NCI-H2227 treated with DMSO at 0.1 percent for 48 hours (cell line): ENCODE data around the gene ATP8B2.
"Not testable (repeated sequence)": the region's sequence is repeated elsewhere in the genome, so short reads cannot be mapped to it uniquely, and the experiment has no call there.

Source experiments
- DNase-seq: peaks from one replicate; lab custom pipeline; 2025; lab: John Stamatoyannopoulos, UW

Gene ATP8B2

DNA sequence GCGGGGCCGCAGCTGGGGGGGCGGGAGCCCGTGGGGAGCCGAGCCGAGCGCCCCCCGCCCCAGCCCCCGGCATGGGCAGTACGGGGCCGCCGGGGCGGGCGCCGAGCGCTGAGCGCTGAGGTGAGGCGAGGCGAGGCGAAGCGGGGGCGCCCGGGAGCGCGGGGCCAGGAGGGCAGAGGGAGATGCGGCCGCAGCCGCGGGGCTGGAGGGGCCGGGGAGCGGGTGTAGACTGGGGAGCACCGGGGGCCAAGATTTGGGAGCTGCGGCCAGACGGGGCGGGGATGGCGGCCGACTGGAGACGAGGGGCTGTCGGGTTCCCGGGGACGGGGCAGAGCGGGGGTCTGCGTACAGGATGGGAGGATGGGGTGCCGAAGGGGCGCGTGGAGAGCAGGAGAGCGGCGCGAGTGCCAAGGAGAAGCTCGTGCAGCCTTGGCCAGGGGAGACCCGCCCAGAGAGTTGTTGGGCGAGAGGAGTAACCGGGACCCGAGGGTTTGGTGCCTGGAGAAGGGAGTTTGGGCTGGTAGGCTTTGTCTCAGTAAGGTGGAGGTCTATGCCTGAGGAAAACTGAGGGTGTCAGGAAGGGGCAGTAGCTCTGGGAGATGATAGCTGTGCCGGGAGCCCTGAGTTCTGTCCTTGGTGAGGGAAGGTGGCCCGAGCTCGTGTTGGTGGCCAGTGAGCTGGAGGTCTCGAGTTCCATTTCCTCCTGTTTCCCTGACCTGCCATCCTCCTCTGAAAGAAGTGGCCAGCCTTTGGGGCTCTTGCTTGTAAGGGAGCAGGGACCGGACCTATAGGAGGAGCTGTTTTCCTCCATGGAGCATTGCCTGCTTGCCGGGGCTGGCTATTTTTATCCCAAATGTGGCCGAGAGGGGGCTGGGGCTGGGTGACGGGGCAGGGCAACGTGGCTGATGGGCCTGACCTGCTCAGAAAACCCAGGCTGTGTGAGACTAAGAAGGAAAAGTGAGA, 539 bp downstream of the ATP8B2 start:
- DNase-seq: peak; percentile 30

- DNase-seq: no peak
Observed at GRCh38 chr1:154326546-154327465, 1.5 kb downstream of the ATP8B2 start.

DNA sequence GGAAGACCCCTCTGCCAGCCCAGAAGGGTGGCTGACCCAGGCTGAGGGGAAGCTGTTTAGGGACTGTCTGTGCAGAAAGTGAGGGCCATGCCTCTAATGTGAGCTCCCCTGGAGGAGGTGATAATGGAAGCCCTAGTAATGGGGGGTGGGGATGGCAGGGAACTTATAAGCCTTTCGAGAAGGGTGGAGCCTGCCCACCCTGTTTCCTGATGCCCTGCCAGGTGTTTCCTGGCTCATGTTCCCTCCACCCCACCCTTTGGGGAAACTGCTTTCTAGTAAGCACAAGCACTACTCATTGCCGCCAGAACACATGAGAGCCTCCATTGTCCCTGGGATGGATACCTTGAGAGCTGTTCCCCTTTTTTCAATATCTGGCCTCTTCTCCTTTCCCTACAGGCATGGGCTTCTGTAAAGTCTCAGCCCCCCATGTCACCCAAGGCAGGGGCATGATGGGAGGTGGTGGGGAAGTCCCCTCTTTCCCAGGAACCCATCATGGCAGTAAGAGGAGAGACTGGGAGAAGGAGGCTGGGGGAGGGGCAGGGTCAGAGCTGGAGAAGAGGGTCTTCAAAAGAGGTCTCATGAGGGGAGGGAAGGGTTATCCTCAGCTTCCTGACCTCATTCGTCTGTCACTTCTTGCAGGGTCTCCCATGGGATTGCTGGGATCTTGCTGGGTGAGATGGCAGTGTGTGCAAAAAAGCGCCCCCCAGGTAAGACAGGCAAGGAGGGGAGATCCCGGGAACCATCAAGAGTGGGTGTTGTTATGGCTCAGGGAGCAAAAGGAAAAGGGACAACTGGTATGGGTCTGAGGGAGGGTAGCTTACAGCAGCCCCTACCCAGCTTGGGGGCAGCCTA, 2.4 kb downstream of the ATP8B2 start:
- no peak for DNase-seq

DNA sequence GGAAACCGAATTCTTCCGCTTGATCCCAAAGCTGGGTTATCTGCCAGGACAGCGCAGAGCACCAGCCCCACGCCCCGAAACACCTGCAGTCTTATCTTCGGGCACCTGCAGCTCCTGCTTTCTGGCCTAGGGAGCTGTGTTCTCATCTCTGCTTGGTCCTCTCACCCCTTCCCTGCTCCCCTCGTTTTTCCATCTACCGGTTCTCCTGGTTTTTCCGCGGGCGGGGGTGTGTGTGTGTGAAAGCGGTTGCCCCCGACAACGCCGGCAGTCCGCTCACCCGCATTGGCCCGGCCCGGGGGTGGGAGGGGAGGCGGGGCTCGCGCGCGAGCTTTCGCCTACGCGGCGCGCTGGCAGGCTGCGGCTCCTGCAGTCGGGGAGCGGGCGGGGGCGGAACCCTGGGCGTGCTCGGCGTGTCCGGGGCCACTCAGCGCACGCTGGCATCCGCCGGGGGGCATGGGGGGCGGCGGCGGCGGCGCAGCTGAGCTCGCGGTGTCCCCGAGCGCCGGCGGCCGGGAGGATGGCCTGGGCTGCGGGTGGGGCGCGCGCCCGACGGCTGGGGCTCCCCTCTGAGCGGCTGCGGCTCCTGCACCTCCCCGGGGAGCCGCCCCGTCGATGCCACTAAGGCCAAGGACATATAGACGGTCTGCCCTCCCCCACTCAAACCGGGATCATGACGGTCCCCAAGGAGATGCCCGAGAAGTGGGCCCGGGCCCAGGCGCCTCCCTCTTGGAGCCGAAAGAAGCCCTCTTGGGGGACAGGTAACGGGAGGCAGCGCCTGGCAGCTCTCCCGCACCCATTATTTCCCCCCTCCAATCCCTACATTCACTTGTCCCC, 3.2 kb downstream of the ATP8B2 start:
- peak; percentile 53 for DNase-seq

DNA sequence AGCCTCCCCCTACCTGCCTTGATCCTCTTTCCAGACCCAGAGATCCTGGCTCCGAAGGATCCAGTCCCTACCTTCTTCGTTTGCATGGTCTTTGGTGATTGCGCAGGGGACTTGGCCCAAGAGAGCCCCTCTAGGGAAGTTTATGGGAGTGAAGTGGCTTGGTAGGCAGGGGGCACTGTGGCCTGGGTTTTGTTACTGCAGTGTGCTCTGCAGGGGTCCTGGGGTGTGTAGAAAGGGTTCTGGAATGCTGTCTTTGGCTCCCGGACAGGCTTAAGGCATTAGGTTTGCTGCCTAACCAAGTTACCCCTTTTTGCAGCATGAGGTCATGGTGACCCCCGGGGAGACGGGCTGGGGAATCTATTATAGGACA, 3.8 kb downstream of the ATP8B2 start:
- no peak for DNase-seq

DNA sequence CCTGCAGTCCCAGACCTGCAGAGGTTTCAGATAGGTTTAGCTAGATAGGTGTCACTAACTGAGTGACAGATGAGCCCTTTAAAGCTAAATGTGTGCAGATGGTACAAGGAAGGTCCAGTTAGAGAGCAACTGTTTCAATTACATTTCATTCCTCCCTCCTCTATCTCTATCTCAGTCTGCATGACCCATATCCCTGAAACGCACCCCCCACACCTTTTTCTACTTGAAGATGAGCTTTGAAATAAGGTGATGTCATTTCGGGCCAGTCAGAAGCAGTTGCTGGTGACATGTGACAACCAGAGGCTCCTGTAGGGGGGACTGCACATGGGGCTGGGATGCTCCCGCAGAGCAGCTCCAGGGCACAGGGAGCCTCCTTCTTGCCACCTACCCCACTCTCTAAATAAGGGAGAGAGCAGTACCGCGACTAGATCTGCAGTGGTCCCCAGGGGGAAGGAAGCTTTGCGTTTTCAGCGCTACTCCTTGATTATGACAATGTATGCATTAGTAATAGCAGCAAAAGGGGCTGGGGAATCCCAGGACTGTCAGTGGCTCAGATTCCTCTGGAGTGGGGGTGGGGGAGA, 4.3 kb downstream of the ATP8B2 start:
- DNase-seq: peak; percentile 22

- no peak for DNase-seq
Observed at GRCh38 chr1:154330669-154331068, 5.3 kb downstream of the ATP8B2 start.

GRCh38 chr1:154334079-154335024, 9.0 kb downstream of the ATP8B2 start:
- DNase-seq: no peak

DNA sequence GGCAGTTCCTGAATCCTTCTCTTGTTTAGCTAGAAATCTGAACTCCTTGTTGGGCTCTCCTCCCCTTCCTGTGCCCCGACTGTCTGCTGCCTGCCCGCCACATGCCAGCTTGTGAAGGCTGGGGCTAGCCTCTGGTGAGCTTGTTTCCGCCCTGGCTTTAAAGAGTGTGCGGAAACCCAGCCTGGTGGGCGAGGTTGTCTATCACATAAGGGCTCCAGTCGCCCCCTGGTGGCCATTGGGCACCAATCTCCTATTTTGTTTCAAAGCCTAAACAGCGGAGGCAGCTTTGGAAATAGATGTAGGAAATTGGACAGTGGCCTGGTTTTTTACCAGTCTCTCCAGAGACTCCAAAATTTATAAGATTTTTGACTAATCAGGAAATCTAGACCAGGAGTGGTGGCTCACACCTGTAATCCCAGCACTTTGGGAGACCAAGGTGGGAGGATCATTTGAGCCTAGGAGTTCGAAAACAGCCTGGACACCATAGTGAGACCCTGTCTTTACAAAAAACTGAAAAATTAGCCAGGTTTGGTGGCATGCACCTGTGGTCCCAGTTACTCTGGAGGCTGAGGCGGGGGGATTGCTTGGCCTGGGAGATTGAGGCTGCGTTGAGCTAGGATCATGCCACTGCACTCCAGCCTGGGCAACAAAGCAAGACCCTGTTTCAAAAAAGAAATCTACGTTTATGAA, 9.8 kb downstream of the ATP8B2 start:
- DNase-seq: peak; percentile 79

DNA sequence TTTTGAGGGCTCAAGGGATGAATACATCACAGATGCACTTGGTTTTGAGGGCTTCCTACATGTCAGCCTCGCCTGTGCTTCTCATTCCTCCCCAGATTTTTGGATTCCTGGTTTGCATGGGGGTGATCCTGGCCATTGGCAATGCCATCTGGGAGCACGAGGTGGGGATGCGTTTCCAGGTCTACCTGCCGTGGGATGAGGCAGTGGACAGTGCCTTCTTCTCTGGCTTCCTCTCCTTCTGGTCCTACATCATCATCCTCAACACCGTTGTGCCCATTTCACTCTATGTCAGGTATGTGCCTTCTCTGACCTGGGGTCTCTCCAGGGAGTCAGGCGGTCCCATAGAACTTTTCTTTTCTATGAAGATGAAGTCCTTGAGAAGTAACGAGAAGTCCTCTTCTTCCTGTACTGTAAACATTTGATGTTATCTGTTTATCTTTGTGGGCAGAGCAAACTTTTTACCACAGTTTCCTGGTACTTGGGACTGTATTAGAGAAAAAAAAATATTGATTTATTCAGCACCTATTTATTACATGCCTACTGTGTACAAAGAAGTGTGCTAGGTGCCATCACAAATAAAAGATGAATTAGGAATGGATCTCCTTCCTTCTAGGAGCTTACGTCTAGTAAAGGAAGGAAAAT, 12.0 kb downstream of the ATP8B2 start:
- no peak for DNase-seq

DNA sequence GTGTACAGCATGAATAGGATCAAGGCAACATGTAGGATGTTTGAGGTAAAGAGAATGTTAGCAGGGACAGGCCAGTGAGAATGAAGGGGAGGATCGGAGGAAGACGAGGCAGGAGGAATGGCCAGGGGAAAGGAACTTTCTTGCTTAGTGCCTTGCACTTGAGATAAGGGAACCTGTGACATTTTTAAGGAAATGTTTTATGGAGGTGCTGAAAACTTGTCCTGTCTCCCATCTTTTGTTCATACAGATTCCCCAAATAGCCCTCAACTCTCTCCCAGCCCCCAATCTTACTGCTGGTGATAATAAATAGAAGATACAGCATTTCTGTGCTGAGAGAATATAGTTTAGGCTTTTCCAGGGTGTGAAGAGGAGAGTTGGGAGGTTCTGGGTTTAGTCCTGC, 13.6 kb downstream of the ATP8B2 start:
- no peak for DNase-seq

DNA sequence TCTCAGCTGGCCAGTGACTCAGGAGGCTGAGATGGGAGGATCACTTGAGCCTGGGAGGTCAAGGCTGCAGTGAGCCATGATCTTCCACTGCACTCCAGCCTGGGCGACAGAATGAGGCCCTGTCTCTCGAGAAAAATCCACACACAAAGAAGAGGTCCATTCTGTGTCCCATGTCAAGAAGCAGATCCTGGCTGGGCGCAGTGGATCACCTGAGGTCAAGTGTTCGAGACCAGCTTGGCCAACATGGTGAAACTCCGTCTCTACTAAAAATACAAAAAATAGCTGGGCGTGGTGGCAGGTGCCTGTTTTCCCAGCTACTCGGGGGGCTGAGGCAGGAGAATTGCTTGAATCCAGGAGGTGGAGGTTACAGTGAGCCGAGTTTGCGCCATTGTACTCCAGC, 16.0 kb downstream of the ATP8B2 start:
- not testable (repeated sequence) for DNase-seq

DNA sequence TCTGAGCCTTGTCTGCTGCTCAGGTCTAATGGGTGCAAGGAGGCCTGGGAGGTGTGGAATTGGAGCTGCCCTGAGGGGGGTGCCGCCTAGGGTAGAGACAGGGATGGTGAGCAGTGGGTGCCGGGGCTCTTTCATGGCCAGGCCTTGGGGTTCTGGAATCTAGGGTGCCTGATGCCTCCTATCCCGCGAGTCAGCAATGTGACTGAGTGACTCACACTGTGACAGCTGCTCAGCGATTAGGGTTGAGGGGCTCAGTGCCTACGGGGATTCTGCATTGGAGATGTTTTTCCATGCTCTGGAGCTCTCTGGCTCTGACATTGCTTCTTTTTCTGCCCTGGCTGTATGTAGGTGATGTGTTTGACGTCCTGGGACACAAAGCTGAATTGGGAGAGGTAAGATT, 16.8 kb downstream of the ATP8B2 start:
- DNase-seq: no peak

GRCh38 chr1:154342836-154343472, 17.6 kb downstream of the ATP8B2 start:
- DNase-seq: no peak

GRCh38 chr1:154344977-154345837, 19.9 kb downstream of the ATP8B2 start:
- no peak for DNase-seq

GRCh38 chr1:154346276-154346917, 21.1 kb downstream of the ATP8B2 start:
- DNase-seq: no peak
